AG08396 (cell line): ENCODE data around the gene RNASET2.

ENCODE experiments used
- DNase-seq: peaks from one replicate; pipeline ENCODE4 v3.0.0; 2012; ENCODE audit warnings: low spot score, mixed read lengths

The RNASET2 gene, protein sequence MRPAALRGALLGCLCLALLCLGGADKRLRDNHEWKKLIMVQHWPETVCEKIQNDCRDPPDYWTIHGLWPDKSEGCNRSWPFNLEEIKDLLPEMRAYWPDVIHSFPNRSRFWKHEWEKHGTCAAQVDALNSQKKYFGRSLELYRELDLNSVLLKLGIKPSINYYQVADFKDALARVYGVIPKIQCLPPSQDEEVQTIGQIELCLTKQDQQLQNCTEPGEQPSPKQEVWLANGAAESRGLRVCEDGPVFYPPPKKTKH

DNA sequence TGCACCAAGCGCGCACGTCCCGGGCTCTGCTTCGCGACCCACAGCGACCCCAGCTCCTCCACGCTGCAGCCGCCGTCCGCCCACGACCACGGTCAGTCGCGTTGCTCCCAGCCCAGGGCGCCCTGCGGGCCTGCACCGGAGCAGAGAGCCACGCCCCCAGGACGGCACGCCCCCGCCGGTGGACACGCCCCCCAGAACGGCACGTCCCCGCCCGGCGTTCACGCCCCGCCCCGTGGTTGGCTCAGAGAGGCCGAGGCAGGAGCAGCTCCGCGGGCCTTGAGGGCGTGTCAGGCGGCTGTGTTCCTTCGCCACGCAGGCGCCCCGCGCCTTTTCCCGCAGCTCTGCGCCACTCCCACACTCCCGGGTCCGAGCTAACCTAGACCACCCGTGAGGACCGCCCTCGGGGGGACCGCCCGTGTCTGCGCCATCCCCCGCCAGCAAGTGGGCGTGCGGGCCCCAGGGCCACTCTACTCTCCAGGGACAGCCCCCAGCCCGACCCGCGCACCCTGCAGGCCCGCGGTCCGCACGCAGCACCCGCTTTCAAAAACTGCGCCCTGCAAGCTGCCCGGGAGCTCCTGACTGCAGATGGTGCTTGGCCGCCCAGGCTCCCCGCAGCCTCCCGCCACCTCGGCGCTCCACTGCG, at the start of gene RNASET2:
Gene RNASET2, minus strand, starts transcription at position 107 of the 643 bp plus-strand sequence. CDS start 368 bp downstream, outside the sequence.
- peak; percentile 98 for DNase-seq

DNA sequence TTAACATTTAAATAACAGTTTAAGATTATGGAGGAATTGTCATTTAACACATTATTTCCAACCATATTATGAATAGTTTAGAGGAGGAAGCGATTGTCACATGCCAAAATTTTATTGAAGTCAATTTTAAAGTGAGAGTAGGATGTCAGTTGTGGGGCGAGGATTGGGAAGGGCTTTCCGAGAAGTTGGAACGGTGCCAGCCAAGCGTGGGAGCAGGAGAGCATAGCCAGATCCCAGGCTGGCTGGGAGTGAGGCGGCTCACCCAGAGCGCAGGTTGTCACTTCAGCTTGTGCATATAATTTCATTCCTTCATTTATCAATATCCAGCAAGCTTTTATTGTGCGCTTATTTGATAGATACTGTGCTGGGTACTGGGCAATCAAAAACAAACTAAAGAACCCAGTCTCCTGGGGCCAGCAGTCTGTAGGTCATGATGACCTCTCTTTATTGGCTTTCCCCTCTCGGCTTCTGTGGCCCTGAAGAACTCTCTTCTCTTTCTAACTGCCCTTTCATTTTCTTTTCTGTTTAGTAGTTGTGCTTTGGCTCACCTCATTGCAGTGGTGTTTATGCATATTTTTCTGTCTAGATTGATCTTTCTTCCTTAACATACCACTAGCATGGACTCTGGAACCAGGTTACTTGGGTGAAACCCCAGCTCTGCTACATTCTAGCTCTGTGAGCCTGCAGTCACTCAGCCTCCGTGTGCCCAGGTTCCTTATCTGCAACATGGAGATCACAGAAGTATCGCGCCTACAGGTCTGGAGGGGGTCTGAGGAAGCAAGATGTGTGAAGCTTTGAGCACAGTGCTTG, 49.2 kb upstream of the RNASET2 start:
- no peak for DNase-seq

DNA sequence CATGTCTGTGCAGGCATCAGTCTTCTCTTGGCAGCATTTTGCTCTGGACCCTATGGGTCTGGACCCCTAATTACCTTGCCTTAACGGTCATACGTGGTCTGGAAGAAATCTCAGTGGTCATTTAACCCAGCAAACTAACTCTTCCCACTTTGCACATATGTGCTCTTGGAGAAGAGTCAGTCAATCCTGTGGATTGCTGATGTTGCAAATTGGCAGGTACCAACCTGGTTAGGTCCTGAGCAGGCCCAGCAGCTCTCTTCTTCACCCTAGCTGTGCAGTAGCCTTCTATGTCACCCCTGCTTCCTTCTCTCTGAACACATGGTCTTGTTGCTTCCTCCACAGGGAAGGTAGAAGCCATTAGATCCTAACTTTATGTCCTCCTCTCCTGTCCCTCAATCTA, 44.4 kb upstream of the RNASET2 start:
- no peak for DNase-seq

DNA sequence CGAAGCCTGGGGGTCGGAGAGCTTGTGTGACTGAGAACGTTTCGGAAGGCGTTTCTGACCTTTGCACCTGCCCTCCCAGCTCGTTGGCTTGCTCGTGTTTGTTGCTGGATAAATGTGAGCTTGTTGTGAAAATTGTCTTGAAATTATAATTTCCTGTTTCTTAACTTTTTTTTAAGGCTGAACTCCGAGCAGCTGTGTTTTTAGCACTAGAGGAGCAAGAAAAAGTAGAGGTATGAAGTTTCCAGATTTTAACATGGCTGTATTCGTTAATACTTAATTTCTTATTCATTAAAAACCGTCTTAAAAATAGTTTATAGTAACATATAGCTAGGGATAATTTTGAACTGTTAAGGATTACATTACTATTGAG, 43.5 kb upstream of the RNASET2 start:
- no peak for DNase-seq

DNA sequence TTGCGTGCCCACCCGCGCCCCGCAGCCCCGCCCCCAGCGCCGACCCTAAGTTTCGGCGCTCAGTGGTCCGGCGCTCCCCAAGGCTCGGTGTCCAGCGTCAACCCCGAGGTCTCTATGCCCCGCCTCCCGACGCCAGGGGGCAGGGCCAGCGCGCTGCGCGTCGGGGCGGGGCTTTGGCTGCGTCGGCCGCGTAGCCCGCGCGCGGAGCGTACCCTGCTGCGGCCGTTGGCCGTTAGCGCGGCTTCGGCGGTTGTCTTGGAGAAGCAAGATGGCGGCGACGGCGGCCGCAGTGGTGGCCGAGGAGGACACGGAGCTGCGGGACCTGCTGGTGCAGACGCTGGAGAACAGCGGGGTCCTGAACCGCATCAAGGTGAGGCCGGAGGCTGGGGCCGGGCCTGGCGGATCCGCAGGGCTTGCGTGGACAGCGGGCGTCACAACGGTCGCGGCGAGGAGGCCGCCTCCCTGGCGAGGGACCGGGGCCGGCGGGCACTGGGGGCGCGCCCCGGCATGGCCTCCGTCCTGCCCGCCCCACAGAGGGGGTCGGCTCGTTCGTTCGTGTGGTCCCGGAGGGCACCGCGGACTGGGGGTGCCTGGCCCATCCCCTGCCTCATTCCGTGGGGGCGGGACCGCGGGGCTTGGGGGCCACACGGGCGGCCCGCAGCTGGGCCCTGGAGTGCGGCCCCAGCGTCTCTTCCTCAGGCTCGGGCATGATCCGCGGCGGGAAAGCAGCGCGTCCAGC, 43.0 kb upstream of the RNASET2 start, which contains the start of gene CEP43:
Gene CEP43, plus strand, starts transcription at position 253 of the 739 bp plus-strand sequence. Its CDS starts 16 bp downstream, at position 269.
- peak; percentile 99 for DNase-seq

DNA sequence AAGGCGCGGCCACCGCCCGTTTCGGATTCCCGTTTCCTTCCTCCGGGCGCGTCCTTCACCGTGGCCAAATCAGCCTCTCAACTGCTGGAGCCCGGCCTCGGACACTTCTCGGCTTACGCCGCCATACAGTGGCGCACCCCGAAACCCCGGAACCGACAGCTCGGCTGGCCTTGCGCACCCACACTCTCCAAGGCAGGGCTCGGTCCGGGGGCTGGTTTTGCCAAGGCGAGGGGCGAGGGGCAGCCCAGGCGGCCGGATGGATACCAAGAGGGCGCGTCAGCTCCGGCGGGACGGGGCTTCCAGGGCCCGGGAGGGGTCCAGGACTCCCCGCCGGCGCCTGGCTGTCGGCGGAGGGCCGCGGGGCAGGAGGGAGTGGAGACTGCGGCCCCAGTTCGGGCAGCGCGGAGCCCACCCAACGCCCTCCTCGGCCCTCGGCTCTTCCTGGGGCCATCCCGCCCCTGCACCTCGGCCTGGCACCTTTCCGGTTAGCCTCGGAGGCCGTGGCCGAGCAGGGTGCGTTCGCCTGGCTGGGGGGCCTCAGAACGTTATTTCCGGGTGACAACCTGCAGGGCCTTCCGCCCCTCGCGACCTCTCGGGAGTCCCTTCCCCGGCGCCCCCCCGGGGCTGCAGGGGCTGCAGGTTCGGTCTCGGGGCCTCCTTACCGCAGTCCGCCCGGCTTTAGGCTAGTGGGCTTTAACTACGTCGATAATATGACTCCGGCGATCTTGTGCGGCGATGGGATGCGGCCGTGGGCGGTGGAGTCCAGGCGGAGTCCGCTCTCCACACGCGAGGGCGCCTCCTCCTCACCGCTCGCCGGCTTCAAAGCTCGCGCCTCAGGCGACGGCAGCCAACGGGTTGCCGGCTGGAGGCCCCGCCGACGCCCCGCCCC, 42.1 kb upstream of the RNASET2 start:
- peak; percentile 26 for DNase-seq

DNA sequence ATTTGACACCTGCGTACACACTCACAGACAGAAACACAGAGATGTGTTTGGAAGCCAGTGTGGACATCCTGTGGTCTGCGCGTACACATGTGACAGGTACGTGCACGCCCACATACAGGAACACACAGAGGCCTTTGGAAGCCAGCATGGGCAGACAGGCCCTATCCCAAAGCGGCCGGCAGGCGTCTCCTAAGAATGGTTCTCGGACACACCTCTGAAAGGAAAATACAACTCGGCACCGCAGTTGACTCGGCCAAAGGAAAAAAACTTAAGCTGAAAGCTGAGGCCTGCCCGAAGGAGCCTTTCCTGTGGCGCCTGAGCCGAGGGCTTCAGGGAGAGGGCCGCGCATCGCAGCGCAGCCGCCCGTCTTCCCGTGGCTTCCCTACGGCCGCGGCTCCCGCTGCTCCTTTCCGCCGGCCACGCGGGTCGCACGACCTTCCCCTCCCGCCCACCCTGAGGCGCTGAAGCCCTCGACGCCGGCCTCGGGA, 41.5 kb upstream of the RNASET2 start:
- DNase-seq: peak; percentile 71

DNA sequence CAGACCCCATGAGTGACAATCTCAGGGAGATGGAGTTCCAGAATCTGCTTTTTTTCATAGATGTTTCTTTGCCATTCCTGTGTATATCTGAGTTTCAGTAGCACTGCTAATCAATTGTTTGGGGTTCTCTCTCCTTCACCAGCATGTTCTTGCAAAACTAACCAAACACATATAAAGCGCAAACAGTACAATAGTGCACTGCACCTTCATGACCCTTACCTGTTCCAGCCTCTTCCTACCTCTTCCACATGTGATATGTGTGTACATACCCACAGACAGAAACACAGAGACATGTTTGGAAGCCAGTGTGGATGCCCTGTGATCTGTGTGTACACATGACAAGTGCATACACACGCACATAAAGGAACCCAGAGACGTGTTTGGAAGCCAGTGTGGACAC, 41.0 kb upstream of the RNASET2 start:
- DNase-seq: no peak

DNA sequence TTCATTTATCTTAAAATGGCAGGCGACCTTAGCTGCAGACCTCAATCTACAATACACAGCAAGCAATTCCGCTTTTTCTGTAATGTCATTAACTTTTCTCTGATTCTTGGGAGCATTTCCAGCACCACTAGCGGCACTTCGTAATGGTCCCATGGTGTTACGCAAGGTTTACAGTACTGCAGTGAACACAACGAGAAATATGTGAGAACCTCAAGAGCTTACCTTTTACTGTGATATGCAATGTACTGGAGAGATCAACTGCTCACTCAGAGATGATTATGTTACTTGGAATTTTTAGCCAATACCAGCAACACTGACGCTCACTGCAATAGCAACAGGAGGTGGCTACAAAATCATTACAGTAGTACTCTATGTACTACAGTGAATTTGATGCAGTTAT, 40.1 kb upstream of the RNASET2 start:
- no peak for DNase-seq

DNA sequence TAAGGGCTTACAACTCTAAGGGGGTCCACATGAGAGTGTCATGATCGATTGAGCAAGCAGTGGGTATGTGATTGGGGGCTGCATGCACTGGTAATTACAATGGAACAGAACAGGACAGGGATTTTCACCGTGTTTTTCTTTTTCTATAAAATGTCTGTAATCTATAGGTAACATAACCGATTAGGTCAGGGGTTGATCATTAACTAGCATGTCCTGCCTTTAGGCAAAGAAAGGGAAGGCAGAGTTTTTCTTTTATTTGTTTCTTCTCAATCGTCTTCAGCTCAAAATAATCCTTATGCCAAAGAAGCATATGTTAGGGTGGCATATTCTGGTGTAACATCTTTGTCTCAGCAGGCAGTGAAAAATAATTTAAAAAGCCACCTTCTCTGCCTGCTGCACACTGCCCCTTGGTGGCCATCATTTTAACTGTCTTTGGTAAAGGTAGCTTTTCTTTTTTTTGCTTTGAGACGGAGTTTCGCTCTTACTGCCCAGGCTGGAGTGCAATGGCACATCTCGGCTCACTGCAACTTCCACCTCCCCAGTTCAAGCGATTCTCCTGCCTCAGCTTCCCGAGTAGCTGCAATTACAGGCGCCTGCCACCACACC, 33.2 kb upstream of the RNASET2 start:
- DNase-seq: peak; percentile 42

DNA sequence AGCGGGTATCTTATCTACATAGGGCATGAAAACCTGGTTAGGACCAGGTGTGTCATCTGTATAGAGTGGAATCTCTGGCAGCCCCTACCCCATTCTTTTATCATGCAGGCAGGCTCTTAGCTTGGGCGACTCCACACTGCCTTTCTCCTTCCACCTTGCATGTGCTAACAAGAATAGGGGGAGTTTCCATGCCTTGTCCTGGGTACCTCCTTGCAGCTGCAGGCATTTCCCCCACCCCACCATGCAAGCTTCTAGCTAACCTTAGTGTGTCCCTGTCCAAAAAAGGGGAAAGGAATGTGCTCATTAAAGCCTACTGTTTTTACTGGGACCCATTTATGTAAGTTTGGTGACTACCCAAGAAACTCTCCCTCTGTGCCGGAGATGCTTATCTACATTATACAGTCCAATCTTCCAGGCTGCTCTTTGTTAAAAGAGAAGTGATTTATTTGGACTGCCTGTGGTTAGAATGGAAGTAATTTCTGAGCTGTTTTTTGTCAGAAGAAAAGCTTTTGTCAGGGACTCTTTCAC, 32.4 kb upstream of the RNASET2 start:
- DNase-seq: no peak

DNA sequence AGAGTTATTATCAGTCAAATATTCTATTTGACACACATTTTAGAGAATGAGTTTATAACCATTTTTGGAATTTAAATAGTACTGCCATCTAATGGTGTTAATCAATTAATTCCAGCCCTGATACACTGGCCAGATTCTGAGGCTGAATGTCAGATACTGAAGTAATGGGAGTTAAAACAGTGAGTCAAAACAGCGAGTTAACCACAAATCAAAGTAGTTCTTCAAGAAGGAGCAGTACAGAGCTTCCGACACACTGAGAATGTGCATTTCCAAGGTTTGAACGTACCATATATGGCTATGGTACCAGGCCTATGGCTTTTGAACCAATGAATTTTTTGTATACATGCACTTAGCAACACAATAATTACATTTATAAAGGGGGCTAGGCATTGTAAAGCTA, 31.6 kb upstream of the RNASET2 start:
- no peak for DNase-seq

DNA sequence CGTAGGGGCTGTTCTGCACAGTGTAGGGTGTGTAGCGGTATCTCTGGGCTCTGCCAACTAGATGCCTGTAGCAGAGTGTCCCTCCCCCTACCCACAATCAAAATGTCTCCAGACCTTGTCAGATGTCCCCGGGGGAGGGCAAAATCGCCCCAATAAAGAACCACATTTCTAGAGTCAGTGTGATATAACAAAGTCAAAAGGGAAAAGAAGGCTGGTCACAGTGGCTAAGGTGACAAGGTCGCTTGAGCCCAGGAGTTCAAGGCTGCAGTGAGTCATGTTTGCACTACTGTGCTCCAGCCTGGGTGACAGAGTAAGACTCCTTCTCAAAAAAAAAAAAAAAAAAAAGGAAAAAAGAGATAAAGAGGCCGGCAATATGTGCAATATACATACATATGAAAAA, 31.1 kb upstream of the RNASET2 start:
- no peak for DNase-seq

DNA sequence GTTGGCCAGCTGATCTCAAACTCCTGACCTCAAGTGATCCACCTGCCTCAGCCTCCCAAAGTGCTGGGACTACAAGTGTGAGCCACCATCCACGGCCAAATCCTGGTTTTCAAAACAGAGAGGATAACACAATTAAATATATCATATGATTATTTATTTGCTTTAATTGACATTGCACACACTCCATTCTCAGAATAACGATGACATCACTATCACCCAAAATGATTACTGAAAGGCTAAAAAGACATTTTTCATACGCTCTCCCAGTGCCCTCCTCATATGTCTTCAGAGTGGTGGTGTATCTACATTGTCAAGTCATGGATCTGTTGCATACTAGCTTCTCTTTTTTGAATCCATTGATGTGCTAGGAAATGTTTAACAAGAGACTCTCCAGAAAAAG, 24.4 kb upstream of the RNASET2 start:
- DNase-seq: no peak

DNA sequence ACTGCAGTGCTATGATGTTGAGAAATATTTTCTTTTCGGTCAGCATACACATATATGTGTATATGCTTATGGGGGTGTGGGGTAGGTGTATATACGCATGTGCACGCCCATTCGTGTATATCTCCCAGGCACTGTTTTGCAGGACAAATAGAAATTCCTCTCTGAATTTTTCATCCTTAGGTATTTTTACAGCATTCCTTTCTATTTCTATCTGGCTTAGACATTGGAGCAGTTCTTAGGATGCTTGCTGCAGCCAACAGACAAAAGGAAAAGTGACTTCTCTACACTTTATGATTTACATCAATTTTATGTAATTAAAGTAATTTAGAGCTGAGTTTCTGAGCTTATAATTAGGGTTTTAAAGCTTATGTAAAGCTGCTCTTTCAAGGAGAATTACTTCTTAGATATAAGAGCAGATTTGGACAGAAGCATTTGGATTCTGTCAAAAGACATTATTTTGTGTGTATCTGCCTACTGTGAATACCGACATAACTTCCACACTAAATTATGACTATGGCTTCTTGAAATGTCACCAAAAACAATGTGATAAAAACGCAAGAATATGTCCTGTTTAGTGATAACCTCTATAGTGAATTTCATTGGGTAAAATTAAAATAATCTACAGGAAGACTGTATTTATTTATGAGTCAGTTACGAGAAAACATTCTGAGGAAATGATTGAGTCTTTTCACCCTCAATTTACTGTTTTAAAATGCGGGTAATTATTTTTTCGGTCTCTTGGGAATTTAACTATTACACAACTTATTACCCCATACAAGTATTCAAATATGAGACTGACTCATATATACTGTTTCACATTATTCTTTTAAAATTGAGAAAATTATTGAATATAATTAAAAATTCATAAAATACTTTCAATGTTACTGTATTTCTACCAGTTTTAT, 21.5 kb upstream of the RNASET2 start:
- DNase-seq: no peak

DNA sequence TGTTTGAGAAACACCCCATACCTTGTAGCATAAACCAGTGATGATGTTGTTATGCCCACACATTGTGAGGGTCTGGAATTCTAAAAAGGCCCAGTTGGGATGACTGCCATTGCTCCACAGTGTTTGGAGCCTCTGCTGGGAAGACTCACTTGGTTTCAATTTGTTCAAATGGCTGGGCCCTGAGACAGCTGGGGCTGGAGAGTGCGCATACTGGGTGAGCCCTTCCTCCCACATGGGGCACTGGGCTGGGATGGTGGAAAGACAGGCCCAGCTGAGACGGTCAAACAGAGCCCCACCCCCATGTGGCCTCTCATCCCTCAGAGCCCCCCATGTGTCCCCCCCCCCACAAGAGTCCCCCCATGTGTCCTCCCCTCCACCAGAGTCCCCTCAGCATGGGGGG, 20.3 kb upstream of the RNASET2 start:
- no peak for DNase-seq

DNA sequence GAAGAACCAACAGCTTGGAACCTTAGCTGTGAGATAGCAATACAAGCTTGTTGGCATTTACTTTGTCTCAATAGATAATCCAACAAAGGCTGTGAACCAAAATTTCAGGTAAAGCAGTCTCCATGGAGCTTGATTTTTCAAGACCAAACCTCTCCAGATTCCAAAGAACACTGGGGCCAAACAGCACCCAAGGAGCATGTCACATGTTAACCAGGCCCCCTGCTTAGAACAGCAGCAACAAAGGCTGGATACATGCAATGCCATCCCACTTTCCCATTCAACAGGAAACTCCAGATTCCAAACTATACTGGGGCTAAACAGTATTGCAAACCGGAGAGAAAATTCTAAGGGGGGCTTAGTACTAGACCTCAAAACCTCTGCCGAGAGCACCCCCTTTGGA, 15.8 kb upstream of the RNASET2 start:
- DNase-seq: no peak

DNA sequence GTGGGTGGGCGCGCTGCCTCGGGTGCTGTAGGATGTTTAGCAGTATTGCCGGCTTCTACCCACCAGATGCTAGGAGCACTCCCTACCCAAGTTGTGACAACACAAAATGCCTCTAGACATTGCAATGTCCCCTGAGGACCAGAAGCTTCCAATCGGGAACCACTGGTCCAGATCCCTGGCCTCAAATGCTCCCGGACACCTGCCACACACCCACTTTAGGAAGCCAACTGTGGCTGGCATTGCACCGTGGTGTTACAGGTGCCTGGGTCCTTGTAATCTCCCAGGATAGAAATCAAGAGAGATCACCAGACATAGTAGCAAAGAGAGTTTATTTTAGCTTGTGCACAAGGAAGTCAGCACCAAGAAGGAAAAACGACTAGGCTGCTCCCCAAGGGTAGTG, 14.9 kb upstream of the RNASET2 start:
- DNase-seq: no peak

DNA sequence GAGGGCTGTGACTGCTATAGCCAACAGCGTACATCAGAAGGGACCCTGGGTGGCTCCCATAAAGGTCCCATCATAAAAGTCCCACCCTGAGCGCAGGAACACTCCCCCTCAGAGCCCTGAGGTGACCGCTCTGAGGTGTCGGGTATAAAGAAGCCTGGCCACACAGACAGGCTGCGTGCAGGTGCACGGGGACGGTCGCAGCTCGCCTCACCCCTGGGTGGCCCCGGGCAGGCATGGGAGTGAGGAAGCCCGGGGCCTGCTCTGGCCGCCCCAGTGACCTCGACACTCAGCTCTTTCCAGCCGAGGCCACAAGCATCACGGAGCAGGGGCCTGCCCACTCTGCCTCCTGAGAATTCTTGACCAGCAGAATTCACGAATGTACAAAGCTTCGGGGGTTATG, 14.4 kb upstream of the RNASET2 start:
- DNase-seq: no peak
